HCT116 (cell line): Measurements from ENCODE around the gene AKAP3. TPM values are rescaled to one million over a fixed set of nuclear protein-coding genes. Genes with fewer than 3 reads are reported as not detected.
A peak's percentile ranks its signal among the peaks of the same experiment; 100 is the strongest.

Experiments used
- ATAC-seq: fragments of 200-7000 bp; cut with Tn5 transposase; 2 replicates; pipeline ENCODE4 v1.9.1; 2020; ENCODE audit warnings: mild to moderate bottlenecking, moderate library complexity
- BruUV-seq: library from RNA; stranded (reverse); fragments of 400-500 nt; replicated peaks from 2 replicates; lab custom pipeline; 2021; lab: Mats Ljungman, UMichigan
- CTCF ChIA-PET: fragments of 300-600 bp; sonication (Branson Sonifier 250); formaldehyde crosslinking; loops from one replicate; lab custom pipeline; 2021; ENCODE audit warnings: antibody characterized with exemption; lab: Charles Lee
- POLR2A ChIA-PET: fragments of 300-600, 350-600 bp; sonication (Branson Sonifier 250); formaldehyde crosslinking; loops from one replicate; lab custom pipeline; 2021; ENCODE audit warnings: antibody characterized with exemption; lab: Charles Lee
- RAD21 ChIA-PET, 2 experiments: fragments of 300-600 bp; sonication (Branson Sonifier 250); formaldehyde crosslinking; loops; one replicate each; lab custom pipeline; 2023; ENCODE audit warnings: low total read pairs in 2 of 2; ENCODE audit not compliant: uncharacterized antibody in 2 of 2, unreplicated experiment in 2 of 2, low non-redundant PET in 1 of 2; lab: Charles Lee
- DNase-seq: peaks from one replicate; pipeline ENCODE4 v3.0.0-alpha.2; 2010; ENCODE audit warnings: low read depth, low spot score
- H2AFZ ChIP-seq: fragments of 200-600 bp; shearing (Covaris generic), sonication (generic); 2 replicates; pipeline ENCODE4 v1.6.1; 2017; ENCODE audit warnings: low read depth, mixed run types, mixed read lengths, antibody characterized with exemption, low read length; ENCODE audit not compliant: poor library complexity, severe bottlenecking
- H3K27ac ChIP-seq: 2 replicates; pipeline ENCODE4 v1.5.1; 2012; ENCODE audit warnings: low read depth, low read length
- H3K27me3 ChIP-seq: fragments of 200-600 bp; sonication (generic); 2 replicates; pipeline ENCODE4 v1.6.1; 2016; ENCODE audit warnings: mixed run types, low read length, mixed read lengths; ENCODE audit not compliant: insufficient read depth
- H3K36me3 ChIP-seq, 2 experiments: fragments of 200-500 bp in 1 of 2; fragments of 200-600 bp in 1 of 2; sonication (Bioruptor generic) in 1 of 2; sonication (generic) in 1 of 2; 2 replicates each; pipeline versions ENCODE4 v1.5.1 to v1.6.1; 2014 to 2016; ENCODE audit warnings: low read length in 2 of 2, inconsistent platforms in 1 of 2, mixed read lengths in 1 of 2, mixed run types in 1 of 2; ENCODE audit not compliant: insufficient read depth in 2 of 2, control insufficient read depth in 1 of 2
- H3K4me1 ChIP-seq, 2 experiments: fragments of 200-600 bp in 1 of 2; sonication (generic) in 1 of 2; 2 replicates each; pipeline versions ENCODE4 v1.5.1 to v1.6.1; 2012 to 2017; ENCODE audit warnings: low read length in 2 of 2, inconsistent platforms in 1 of 2, mild to moderate bottlenecking in 1 of 2, mixed read lengths in 1 of 2, mixed run types in 1 of 2, moderate library complexity in 1 of 2; ENCODE audit not compliant: insufficient read depth in 2 of 2, control insufficient read depth in 1 of 2
- H3K4me2 ChIP-seq: fragments of 200-600 bp; sonication (generic); 2 replicates; pipeline ENCODE4 v1.6.1; 2017; ENCODE audit warnings: mixed run types, low read length, mixed read lengths
- H3K4me3 ChIP-seq, 2 experiments: fragments of 200-600 bp in 1 of 2; sonication (generic) in 1 of 2; replicated peaks in 1 of 2; 2 replicates each; pipeline ENCODE4 v1.5.1; 2011 to 2016; ENCODE audit warnings: low read length in 2 of 2, control low read depth in 1 of 2, low read depth in 1 of 2, mild to moderate bottlenecking in 1 of 2, mixed read lengths in 1 of 2, mixed run types in 1 of 2
- H3K79me2 ChIP-seq: fragments of 200-600 bp; sonication (generic); 2 replicates; pipeline ENCODE4 v1.6.1; 2017; ENCODE audit warnings: mild to moderate bottlenecking, mixed run types, low read length, moderate library complexity, mixed read lengths; ENCODE audit not compliant: insufficient read depth
- H3K9ac ChIP-seq: fragments of 200-600 bp; sonication (generic); 2 replicates; pipeline ENCODE4 v1.6.1; 2016; ENCODE audit warnings: low read length, mixed read lengths
- H3K9me2 ChIP-seq: fragments of 200-600 bp; sonication (generic), shearing (Covaris generic); 2 replicates; pipeline ENCODE4 v1.6.1; 2017; ENCODE audit warnings: mixed run types, mild to moderate bottlenecking, moderate library complexity; ENCODE audit not compliant: insufficient read depth
- H3K9me3 ChIP-seq, 2 experiments: fragments of 200-500 bp in 1 of 2; fragments of 200-600 bp in 1 of 2; sonication (Bioruptor generic) in 1 of 2; sonication (generic) in 1 of 2; 2 replicates each; pipeline ENCODE4 v1.6.1; 2014 to 2017; ENCODE audit warnings: low read length in 2 of 2, mixed read lengths in 2 of 2, inconsistent platforms in 1 of 2, low read depth in 1 of 2, mild to moderate bottlenecking in 1 of 2, mixed run types in 1 of 2, moderate library complexity in 1 of 2; ENCODE audit not compliant: control insufficient read depth in 1 of 2, insufficient read depth in 1 of 2
- H4K20me1 ChIP-seq: fragments of 200-600 bp; sonication (generic), shearing (Covaris generic); 2 replicates; pipeline ENCODE4 v1.6.1; 2017; ENCODE audit warnings: mixed run types, mild to moderate bottlenecking, moderate library complexity; ENCODE audit not compliant: insufficient read depth
- CBX3 ChIP-seq: IDR thresholded peaks from 2 replicates; pipeline ENCODE4 v1.6.1; 2012; ENCODE audit warnings: low read depth
- CTCF ChIP-seq, 3 experiments: fragments of 200-600 bp in 1 of 3; sonication (generic) in 1 of 3; IDR thresholded peaks in 2 of 3; conservative IDR thresholded peaks in 1 of 3; 2 replicates each; pipeline ENCODE4 v1.5.1; 2012 to 2017; ENCODE audit warnings: low read depth in 2 of 3, low read length in 2 of 3, antibody characterized with exemption in 1 of 3, borderline replicate concordance in 1 of 3, control low read depth in 1 of 3, mild to moderate bottlenecking in 1 of 3, mixed read lengths in 1 of 3, mixed run types in 1 of 3, moderate library complexity in 1 of 3; ENCODE audit not compliant: insufficient read depth in 1 of 3
- EZH2phosphoT487 ChIP-seq: fragments of 200-600 bp; IDR thresholded peaks from 2 replicates; pipeline ENCODE4 v1.6.1; 2018; ENCODE audit warnings: antibody characterized with exemption, borderline replicate concordance
- JUND ChIP-seq: IDR thresholded peaks from 2 replicates; pipeline ENCODE4 v1.6.1; 2012
- SIN3A ChIP-seq: IDR thresholded peaks from 2 replicates; pipeline ENCODE4 v1.6.1; 2012; ENCODE audit warnings: low read depth
- SRF ChIP-seq: IDR thresholded peaks from 2 replicates; pipeline ENCODE4 v1.6.1; 2012; ENCODE audit warnings: low read depth
- TCF7L2 ChIP-seq: IDR thresholded peaks from 2 replicates; pipeline ENCODE4 v1.7.0; 2011; ENCODE audit warnings: borderline replicate concordance, inconsistent platforms; ENCODE audit not compliant: insufficient read depth, insufficient read length; ENCODE audit errors: extremely low read depth
- intact Hi-C: fragments of 100-400 bp; cut with micrococcal nuclease; formaldehyde crosslinking; loops from 2 replicates; pipeline ENCODE4 v1.10.0; 2022
- total RNA-seq: library from RNA; stranded (reverse); gene quantifications from one replicate; pipeline ENCODE4 v1.2.1, GENCODE V29; 2021; ENCODE audit not compliant: unreplicated experiment

Gene AKAP3
- total RNA-seq, 1 experiment from 2014 or later = 4.3 TPM

DNA sequence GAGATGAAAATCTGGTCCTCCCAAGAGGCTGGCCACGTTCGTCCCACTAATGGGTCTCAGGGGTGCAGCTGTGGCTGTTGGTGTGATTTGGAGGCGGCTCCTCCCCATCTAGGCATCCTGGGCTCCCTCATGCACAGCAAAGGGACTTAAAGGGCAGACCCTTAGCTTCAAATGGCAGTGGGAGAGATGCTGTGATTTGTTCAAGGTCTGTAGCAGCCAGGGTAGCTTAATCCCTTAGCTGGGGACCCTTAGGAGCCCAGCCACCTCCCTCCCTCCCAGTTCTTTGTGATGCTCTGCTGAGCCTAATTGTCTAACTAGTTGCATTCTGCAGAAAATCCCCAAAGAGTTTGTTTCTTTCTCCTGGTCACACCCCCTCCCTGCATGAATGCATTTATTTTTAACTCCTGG lies 68.6 kb downstream of the AKAP3 start:
- Histone ChIP-seq H4K20me1 (no peaks in the 10 kb centered on the region), H3K79me2 (no peaks in the 10 kb centered on the region), H3K9ac (no peak overlapping the region), H3K36me3 (no peaks in the 10 kb centered on the region), H3K9me2 (no peaks in the 10 kb centered on the region)
- TF ChIP-seq TCF7L2 = no peak
- no peak for TF ChIP-seq SIN3A
- TF ChIP-seq CBX3 = no peak
- no peak for TF ChIP-seq SRF
- TF ChIP-seq JUND = no peak
- TF ChIP-seq, all 23 proteins: peak for 0
- CTCF ChIA-PET = no interaction called here
- Histone ChIP-seq H3K27ac (no peak overlapping the region), H3K9me3 (no peaks in the 10 kb centered on the region), H3K4me1 (no peaks in the 10 kb centered on the region), H3K27me3 (no peaks in the 10 kb centered on the region), H3K4me2 (no peak overlapping the region), H2AFZ (no peak overlapping the region), H3K4me3 (no peak overlapping the region)
- POLR2A ChIA-PET = no interaction called here
- RAD21 ChIA-PET = no interaction called here
- intact Hi-C loops = no loop called here
- DNase-seq (no peak), ATAC-seq (no peak)
- no TSS peak for BruUV-seq

DNA sequence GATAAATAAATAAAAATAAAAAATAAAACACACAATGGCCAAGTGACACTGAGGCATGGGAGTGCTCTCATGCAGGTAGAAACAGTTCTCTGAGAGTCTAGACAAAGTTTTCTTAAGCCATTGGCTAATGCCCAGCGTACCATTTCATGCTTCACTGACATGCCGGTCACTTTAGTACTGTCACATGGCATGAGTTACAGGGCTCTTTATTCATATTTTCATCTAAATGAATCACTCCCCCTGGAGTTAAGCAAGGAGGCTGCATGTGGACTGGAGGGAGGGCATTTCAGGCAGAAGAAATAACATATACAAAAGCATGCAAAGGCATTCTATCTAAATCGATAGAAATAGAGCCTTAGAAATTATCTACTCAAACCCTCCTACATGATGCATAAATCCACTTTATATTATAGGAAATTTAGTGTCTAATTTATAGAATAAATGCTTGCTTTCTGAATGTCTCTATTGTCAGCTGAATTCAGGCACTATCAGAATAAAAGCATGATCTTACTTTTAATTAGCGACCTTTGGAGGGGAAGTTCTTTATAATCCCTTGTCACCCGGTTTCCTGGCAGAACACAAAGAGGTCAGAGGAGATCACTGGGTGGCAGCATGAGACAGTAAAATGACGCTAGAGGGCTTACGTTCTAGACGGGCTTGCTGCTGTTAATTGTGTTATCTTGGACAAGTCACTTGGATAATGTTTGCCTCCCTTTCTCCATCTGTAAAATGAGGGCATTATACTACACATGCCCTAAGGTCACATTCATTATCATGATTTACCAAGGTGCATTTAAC lies 69.3 kb downstream of the AKAP3 start:
- DNase-seq (no peak), ATAC-seq (no peak)
- CTCF ChIA-PET = no interaction called here
- Histone ChIP-seq H4K20me1 (no peaks in the 10 kb centered on the region), H2AFZ (no peak overlapping the region), H3K27ac (no peak overlapping the region), H3K79me2 (no peaks in the 10 kb centered on the region), H3K9me3 (no peaks in the 10 kb centered on the region), H3K36me3 (no peaks in the 10 kb centered on the region), H3K27me3 (no peaks in the 10 kb centered on the region), H3K9me2 (no peaks in the 10 kb centered on the region), H3K4me1 (no peaks in the 10 kb centered on the region), H3K4me3 (no peak overlapping the region), H3K9ac (no peak overlapping the region), H3K4me2 (no peak overlapping the region)
- TF ChIP-seq CTCF (IDR thresholded peaks at IDR 0.05 in 2 of 3, conservative IDR thresholded peaks at IDR 0.05 in 1 of 3; ENCODE audit: borderline replicate concordance in 1 of 3, insufficient read depth in 1 of 3, low read depth in 2 of 3, low read length in 2 of 3) (0 out of 6 replicates have a peak, but pooled peaks of 1 of the 3 experiments have one; percentile 13), EZH2phosphoT487 (no peak)
- POLR2A ChIA-PET = no interaction called here
- RAD21 ChIA-PET = no interaction called here
- BruUV-seq = no TSS peak
- intact Hi-C loops = no loop called here
